Measurements from ENCODE around the gene TXNDC16.
"Not testable (repeated sequence)": the region's sequence is repeated elsewhere in the genome, so short reads cannot be mapped to it uniquely, and the experiment has no call there.

TXNDC16 gene

GRCh38 chr14:52536269-52536668 lies 16.0 kb downstream of the TXNDC16 start:
- DNase-seq = no peak

DNA sequence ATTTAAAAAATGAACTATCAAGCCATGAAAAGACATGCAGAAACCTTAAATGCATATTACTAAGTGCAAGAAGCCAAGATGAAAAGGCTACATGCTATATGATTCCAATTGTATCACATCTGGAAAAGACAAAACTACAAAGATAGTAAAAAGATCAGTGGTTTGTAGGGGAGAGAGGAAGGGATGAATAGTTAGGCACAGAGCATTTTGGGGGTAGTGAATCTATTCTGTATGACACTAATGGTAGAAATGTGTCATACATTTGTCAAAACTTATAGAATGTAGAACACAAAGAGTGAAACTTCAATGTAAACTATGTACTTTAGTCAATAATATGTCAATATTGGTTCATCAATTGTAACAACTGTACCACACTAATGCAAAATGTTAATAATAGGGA lies 20.8 kb downstream of the TXNDC16 start:
- DNase-seq = no peak

DNA sequence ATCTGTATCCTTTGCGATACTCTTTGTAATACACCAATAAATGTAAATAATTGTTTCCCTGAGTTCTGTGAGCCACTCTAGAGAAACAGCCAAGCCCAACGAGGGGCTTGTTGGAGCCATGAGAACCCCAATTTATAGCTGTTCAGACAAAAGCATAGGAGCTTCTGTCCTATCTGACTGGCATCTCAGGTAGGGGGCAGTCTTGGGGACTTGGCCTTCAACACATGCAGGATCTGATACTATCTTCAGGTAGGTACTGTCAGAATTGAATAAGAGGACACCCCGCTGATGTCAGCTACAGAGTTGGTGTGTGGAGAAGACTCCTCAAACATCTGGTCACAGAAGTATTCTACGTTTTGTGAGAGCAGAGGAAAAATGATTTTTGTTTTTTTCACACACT lies 25.3 kb downstream of the TXNDC16 start:
- DNase-seq = no peak

- DNase-seq = no peak
Observed at GRCh38 chr14:52522581-52523345, 29.5 kb downstream of the TXNDC16 start.

GRCh38 chr14:52522033-52522432 lies 30.3 kb downstream of the TXNDC16 start:
- no peak for DNase-seq

DNA sequence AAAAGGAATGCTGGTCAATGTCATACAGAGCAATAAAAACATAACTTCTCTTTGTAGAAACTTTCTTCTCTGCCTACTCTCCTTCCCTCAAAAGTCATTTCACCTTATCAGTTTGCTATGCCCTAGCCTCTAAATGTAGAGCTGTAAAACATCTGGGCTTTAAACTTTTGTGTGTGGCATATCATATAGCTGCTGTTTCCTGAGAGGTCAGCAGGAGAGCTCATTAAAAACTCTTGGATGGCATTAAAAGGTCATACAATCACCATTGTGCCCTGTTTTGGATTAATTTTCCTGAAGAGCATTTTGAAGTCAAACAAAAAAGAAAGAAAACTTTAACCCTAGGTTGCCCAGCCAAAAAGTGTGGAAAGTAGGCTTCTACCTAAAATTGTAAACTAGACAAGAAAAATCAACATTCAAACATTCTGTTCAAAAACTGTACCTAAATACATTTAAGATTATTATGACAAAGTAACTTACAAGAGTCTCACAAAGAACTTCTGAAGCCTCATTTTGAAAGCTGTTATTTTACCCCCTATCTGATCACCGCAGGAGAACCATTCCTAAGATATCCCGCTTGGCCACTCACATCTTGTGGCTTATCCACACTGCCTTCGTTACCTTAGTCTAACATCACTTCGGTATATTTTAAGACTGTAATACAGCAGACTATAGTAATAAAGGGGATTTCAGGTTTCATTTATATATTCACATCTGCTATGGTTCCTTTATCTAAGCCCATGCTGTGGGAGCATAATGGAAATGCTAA lies 38.1 kb downstream of the TXNDC16 start:
- no peak for DNase-seq

- DNase-seq = no peak
Observed at GRCh38 chr14:52513249-52513648, 39.1 kb downstream of the TXNDC16 start.

GRCh38 chr14:52494444-52494843 lies 57.9 kb downstream of the TXNDC16 start:
- DNase-seq = no peak

DNA sequence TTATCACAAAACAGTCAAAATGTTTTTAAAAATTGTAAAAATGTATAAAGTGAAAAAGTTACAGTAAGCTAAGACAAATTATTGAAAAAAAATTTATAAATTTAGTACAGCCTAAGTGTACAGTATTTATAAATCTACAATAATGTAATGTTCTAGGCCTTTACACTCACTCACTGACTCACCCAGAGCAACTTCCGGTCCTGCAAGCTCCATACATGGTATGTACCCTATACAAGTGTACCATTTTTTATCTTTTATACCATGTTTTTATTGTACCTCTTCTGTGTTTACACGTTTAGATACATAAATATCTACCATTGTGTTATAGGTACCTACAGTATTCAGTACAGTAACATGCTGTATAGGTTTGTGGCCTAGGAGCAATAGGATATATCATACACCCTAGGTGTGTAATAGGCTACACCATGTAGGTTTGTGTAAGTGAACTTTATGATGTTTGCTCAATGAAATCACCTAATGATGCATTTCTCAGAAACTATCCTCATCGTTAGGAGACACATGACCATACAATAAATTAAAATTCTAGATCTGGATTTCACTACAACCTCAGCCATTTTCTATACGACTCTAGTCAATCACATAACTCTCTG lies 66.8 kb downstream of the TXNDC16 start:
- no peak for DNase-seq

GRCh38 chr14:52481864-52482263 lies 70.4 kb downstream of the TXNDC16 start:
- DNase-seq = no peak

- DNase-seq = peak; percentile 30
Observed at GRCh38 chr14:52473557-52473956, 78.7 kb downstream of the TXNDC16 start.

- no peak for DNase-seq
Observed at GRCh38 chr14:52472728-52473127, 79.6 kb downstream of the TXNDC16 start.

DNA sequence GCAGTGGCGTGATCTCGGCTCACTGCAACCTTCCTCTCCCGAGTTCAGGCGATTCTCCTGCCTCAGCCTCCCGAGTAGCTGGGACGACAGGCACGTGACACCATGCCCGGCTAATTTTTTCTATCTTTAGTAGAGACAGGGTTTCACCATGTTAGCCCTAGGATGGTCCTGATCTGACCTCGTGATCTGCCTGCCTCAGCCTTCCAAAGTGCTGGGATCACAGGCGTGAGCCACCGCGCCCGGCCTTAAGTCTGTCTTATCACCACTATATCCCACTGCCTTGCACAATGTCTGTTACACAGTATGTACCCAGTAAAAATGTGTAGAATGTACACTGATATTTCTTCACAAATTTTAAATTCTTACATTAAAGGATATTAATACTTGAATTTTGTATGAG lies 80.1 kb downstream of the TXNDC16 start:
- not testable (repeated sequence) for DNase-seq

- DNase-seq = no peak
Observed at GRCh38 chr14:52467515-52468266, 84.6 kb downstream of the TXNDC16 start.

- DNase-seq = no peak
Observed at GRCh38 chr14:52464175-52464574, 88.1 kb downstream of the TXNDC16 start.

DNA sequence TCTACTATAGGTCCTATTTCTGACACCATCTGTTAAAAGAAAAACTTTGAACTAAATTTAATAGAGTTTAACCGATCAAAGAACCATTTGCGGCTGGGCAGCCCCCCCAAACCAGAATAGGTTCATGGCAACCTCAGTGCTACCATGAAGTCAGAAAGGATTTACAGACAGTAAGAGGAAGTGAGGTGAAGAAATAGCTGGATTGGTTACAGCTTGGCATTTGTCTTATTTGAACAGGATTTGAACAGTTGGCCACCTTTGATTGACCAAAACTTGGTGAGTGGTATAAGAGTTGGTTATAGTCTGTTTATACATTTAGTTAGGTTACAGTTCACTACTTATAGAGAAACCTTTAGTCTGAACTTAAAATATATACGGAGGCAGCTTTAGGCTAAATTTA lies 88.9 kb downstream of the TXNDC16 start:
- DNase-seq = no peak

GRCh38 chr14:52461721-52462120 lies 90.6 kb downstream of the TXNDC16 start:
- no peak for DNase-seq

DNA sequence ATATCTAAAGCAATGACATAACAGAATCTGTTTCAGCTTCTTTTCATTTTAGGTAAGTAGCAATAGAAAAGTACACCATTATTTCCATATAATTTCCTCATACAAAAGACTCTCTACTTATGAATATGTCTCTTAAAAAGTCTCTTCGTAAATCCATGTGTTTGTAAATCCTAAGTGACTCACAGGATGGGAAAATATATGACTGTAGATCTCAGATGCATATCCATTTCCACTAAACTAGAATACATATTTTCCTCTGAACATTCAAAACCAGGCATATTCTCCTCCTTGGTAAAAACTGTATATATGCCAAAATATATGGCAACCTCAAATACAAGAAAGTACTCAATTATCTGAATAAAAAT lies 93.6 kb downstream of the TXNDC16 start:
- no peak for DNase-seq

DNA sequence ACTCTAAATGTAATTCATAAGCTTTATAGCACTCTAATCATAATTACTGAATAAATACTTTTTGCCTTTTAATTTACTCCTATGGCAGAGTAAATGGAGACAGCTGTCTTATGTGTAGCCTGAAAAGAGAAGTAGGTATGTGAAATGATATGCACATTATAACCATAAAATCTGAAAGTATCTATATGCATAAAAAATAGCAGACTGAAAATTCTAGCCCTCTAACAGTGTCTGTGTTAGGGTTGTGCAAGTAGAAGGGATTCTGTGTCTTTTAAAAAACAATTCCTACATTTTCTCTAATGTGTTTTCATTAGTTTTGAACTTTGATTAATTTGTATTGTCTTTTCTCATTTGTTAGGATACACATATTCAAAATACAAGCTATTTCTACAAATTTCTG lies 94.9 kb downstream of the TXNDC16 start:
- DNase-seq = no peak

- DNase-seq = no peak
Observed at GRCh38 chr14:52455291-52456088, 96.8 kb downstream of the TXNDC16 start.

DNA sequence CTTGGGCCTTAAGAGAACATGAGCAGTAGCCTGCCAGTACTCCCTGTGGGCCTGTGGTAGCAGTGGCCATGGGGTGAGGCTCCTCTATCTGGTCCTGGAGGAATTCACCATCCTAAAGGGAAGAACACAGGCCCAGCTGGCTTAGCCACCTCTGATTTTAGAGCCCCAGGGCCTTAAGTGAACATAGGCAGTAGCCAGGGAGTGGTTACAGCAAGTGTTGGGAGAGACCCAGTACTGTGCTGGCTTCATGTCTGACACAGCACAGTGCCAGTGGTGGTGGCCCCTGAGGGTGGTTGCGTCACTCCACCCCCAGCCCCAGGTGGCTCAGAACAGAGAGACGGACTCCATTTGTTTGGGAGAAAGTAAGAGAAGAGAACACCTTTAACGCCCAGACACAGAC lies 105.1 kb downstream of the TXNDC16 start:
- no peak for DNase-seq

GRCh38 chr14:52446355-52446754 lies 106.0 kb downstream of the TXNDC16 start:
- DNase-seq = no peak

GRCh38 chr14:52443506-52443905 lies 108.8 kb downstream of the TXNDC16 start:
- DNase-seq = no peak

Measured in NCI-H2227 treated with DMSO at 0.1 percent for 48 hours (cell line).